Stomach (tissue), 9 donors: ENCODE results near the gene BCL3. TPM values are rescaled to one million over a fixed set of nuclear protein-coding genes. Genes with fewer than 3 reads are reported as not detected.

ENCODE experiments used
- DNase-seq, 2 donors: peaks; one replicate each; pipeline versions ENCODE4 v3.0.0 to v3.0.0-alpha.2; 2013 to 2019
- H3K27ac ChIP-seq, 5 donors: fragments of 200-600 bp in 4 of 5; sonication (generic) in 4 of 5; one replicate each; pipeline ENCODE4 v1.5.1; 2013 to 2019; ENCODE audit warnings: mild to moderate bottlenecking in 1 of 5, moderate library complexity in 1 of 5
- H3K27me3 ChIP-seq, 3 donors: fragments of 200-600 bp; sonication (generic); one replicate each; pipeline ENCODE4 v1.5.1; 2017 to 2019; ENCODE audit warnings: mixed run types in 1 of 3
- H3K36me3 ChIP-seq, 4 donors: fragments of 200-600 bp; sonication (generic); 1 replicate in 3 of 4; 2 replicates in 1 of 4; pipeline ENCODE4 v1.5.1; 2016 to 2019
- H3K4me1 ChIP-seq, 4 donors: fragments of 200-600 bp; sonication (generic); one replicate each; pipeline ENCODE4 v1.5.1; 2016 to 2019
- H3K4me3 ChIP-seq, 4 donors: fragments of 200-600 bp; sonication (generic) in 3 of 4; one replicate each; pipeline ENCODE4 v1.5.1; 2016 to 2019; ENCODE audit warnings: mild to moderate bottlenecking in 1 of 4
- H3K9me3 ChIP-seq, 4 donors: fragments of 200-600 bp; sonication (generic); one replicate each; pipeline ENCODE4 v1.5.1; 2016 to 2019
- EP300 ChIP-seq: sonication (generic); formaldehyde crosslinking; IDR thresholded peaks from one replicate; pipeline ENCODE4 v1.6.1; 2017; ENCODE audit warnings: antibody characterized with exemption
- POLR2A ChIP-seq, 4 donors: fragments of 450-650 bp; IDR thresholded peaks; one replicate each; pipeline ENCODE4 v1.6.1; 2016; ENCODE audit warnings: antibody characterized with exemption in 4 of 4, control low read depth in 2 of 4, mild to moderate bottlenecking in 1 of 4, moderate library complexity in 1 of 4
- POLR2AphosphoS5 ChIP-seq, 3 donors: sonication (generic); formaldehyde crosslinking; IDR thresholded peaks; one replicate each; pipeline ENCODE4 v1.6.1; 2016; ENCODE audit warnings: antibody characterized with exemption in 3 of 3
- WGBS, 5 donors: extraction: QIAGEN DNeasy Blood & Tissue Kit in 3 of 5; methylation state at CpG; one replicate each; pipeline versions ENCODE4 v1.1.5 to v1.1.7; 2013 to 2018; 5-methylcytosine and 5-hydroxymethylcytosine counted together
- intact Hi-C: fragments of 100-400 bp; cut with DNase I; formaldehyde crosslinking; loops from one replicate; pipeline ENCODE4 v1.15.1; 2023; ENCODE audit warnings: low total_unique reads
- polyA plus RNA-seq, 3 donors: library from polyadenylated mRNA; stranded (reverse); fragments of 200-250 nt; gene quantifications; one replicate each; pipeline ENCODE4 v1.2.3, GENCODE V29; 2013
- total RNA-seq, 5 donors: library from RNA; depleted of rRNA; stranded (reverse); fragments of >200 nt; gene quantifications; one replicate each; pipeline versions ENCODE4 v1.1.0 to v1.2.3, GENCODE V29; 2014 to 2016
- TF ChIP-seq, protein P1 (sequence below), 7 experiments: fragments of 450-650 bp in 4 of 7; fragments of 200-600 bp in 3 of 7; sonication (generic) in 3 of 7; IDR thresholded peaks; one replicate each; pipeline ENCODE4 v1.5.1; 2016 to 2019; ENCODE audit warnings: antibody characterized with exemption in 7 of 7, control low read depth in 2 of 7, mild to moderate bottlenecking in 1 of 7
- donor health status: healthy with polysubstance abuse.
- donor health status: Bipolar disorder and iron deficiency.
- donor health status: healthy.

BCL3 gene
- total and polyA plus RNA-seq, 8 donors, result 4.4 to 322 (median 79.8) TPM

DNA sequence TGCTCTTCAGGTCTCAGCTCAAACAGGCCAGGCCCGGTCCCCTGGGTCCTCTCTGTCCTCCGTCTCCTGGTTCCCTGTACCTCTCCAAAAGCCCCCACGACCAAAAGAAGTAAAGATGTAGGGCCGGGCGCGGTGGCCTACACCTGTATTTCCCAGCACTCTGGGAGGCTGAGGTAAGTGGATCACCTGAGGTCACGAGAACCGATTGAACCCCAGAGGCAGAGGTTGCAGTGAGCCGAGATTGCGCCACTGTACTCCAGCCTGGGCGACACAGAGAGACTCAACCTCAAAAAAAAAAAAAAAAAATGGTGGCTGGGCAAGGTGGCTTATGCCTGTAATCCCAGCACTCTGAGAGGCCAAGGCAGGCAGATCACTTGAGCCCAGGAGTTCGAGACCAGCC, 22.0 kb upstream of the BCL3 start:
- no peak for DNase-seq
- TF ChIP-seq POLR2A (IDR thresholded peaks at IDR 0.05), result no peak
- no peak for TF ChIP-seq POLR2AphosphoS5 (IDR thresholded peaks at IDR 0.05)
- TF ChIP-seq, protein P1, sequence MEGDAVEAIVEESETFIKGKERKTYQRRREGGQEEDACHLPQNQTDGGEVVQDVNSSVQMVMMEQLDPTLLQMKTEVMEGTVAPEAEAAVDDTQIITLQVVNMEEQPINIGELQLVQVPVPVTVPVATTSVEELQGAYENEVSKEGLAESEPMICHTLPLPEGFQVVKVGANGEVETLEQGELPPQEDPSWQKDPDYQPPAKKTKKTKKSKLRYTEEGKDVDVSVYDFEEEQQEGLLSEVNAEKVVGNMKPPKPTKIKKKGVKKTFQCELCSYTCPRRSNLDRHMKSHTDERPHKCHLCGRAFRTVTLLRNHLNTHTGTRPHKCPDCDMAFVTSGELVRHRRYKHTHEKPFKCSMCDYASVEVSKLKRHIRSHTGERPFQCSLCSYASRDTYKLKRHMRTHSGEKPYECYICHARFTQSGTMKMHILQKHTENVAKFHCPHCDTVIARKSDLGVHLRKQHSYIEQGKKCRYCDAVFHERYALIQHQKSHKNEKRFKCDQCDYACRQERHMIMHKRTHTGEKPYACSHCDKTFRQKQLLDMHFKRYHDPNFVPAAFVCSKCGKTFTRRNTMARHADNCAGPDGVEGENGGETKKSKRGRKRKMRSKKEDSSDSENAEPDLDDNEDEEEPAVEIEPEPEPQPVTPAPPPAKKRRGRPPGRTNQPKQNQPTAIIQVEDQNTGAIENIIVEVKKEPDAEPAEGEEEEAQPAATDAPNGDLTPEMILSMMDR (IDR thresholded peaks at IDR 0.05), result no peak
- no peak for TF ChIP-seq EP300
- 79 to 91% (median 84%) methylated on average over 12 of the region's 12 CpGs for WGBS, 5 donors
- no peaks in the 10 kb centered on the region for H3K27me3 ChIP-seq
- H3K4me3 ChIP-seq, result no peak overlapping the region
- H3K4me1 ChIP-seq, result peaks cover 25 to 48% (median 31%) of the 10 kb centered on the region in 4 donors
- H3K36me3 ChIP-seq, result no peaks in the 10 kb centered on the region
- intact Hi-C loops, result no loop called here
- H3K9me3 ChIP-seq, result no peaks in the 10 kb centered on the region
- H3K27ac ChIP-seq, result peak overlapping the region in 4 of 5 donors; percentile 16 to 84 (median 54)

DNA sequence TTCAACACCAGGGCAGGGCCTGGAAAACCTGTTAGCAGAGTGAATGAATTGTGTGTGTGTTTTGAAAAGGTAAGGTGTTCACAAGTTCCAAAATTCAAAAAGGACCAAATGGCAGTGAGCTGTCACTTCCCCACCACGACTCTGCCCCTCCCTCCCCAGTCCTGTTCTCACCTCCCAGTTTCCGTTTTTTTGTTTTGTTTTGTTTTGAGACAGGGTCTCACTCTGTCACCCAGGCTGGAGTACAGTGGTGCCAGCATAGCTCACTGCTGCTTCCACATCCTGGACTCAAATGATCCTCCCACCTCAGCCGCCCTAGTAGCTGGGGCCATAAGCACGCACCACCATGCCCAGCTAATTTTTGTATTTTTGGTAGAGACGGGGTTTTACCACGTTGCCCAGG, 20.3 kb upstream of the BCL3 start:
- Histone ChIP-seq H3K4me1 (peaks cover 25 to 44% (median 32%) of the 10 kb centered on the region in 4 donors), H3K4me3 (no peak overlapping the region), H3K27me3 (no peaks in the 10 kb centered on the region), H3K36me3 (no peaks in the 10 kb centered on the region), H3K27ac (no peak overlapping the region), H3K9me3 (no peaks in the 10 kb centered on the region)
- TF ChIP-seq, protein P1 (IDR thresholded peaks at IDR 0.05), result no peak
- TF ChIP-seq POLR2AphosphoS5 (IDR thresholded peaks at IDR 0.05), result no peak
- TF ChIP-seq POLR2A (IDR thresholded peaks at IDR 0.05), result no peak
- no peak for TF ChIP-seq EP300
- intact Hi-C loops, result no loop called here
- 60 to 74% (median 73%) methylated on average over 6 of the region's 6 CpGs for WGBS, 5 donors
- no peak for DNase-seq

DNA sequence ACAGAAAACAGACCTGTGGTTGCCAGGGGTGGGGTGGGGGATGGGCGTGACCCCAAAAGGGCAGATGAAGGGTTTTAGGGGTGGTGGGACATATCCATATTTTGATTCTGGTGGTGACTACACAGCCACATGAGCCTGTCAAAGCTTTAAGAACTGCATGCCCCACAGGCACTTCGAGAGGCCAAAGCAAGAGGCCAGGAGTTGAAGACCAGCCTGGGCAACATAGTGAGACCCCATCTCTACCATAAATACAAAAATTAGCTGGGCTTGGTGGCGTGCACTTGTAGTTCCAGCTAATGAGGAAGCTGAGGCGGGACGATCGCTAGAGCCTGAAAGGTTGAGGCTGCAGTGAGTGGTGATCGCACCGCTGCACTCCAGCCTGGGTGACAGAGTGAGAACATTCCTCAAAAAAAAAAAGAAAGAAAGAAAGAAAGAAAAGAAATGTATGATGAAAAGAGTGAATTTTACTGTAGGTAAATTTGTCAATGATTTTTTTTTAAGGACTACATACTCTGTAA, 18.9 kb upstream of the BCL3 start:
- no peak overlapping the region for H3K4me3 ChIP-seq
- 83 to 97% (median 92%) methylated on average over 8 of the region's 8 CpGs for WGBS, 5 donors
- intact Hi-C loops, result no loop called here

DNA sequence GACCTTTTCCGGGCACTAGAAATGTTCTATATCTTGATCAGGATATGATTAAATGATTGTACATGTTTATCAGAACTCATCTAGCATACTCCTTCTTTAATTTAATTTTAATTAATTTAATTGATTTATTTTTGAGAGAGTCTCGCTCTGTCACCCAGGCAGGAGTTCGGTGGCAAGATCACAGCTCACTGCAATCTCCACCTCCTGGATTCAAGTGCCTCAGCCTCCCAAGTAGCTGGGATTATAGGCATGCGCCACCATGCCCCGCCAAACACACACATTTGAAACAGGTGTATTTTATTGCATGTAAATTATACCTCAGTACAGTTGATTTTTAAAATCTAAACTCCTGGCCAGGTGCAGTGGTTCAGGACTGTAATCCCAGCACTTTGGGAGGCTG, 17.4 kb upstream of the BCL3 start:
- Histone ChIP-seq H3K36me3 (no peaks in the 10 kb centered on the region), H3K27me3 (no peaks in the 10 kb centered on the region), H3K9me3 (no peaks in the 10 kb centered on the region), H3K4me3 (no peak overlapping the region), H3K4me1 (peaks cover 0 to 30% (median 8%) of the 10 kb centered on the region in 4 donors), H3K27ac (no peak overlapping the region)
- TF ChIP-seq, protein P1 (IDR thresholded peaks at IDR 0.05), result no peak
- TF ChIP-seq EP300 (no peak), POLR2AphosphoS5 (IDR thresholded peaks at IDR 0.05) (no peak)
- intact Hi-C loops, result no loop called here
- no peak for DNase-seq
- WGBS, 5 donors, result 82 to 98% (median 93%) methylated on average over 5 of the region's 5 CpGs

More for the DNA sequence above, 18.9 kb upstream of the BCL3 start:
- no peaks in the 10 kb centered on the region for H3K27me3 ChIP-seq
- H3K9me3 ChIP-seq, result no peaks in the 10 kb centered on the region
- no peaks in the 10 kb centered on the region for H3K36me3 ChIP-seq
- no peak for DNase-seq
- no peak overlapping the region for H3K27ac ChIP-seq
- peaks cover 13 to 34% (median 20%) of the 10 kb centered on the region in 4 donors for H3K4me1 ChIP-seq
- TF ChIP-seq, protein P1 (IDR thresholded peaks at IDR 0.05), result no peak
- TF ChIP-seq POLR2A (IDR thresholded peaks at IDR 0.05), result no peak
- TF ChIP-seq EP300, result no peak
- TF ChIP-seq POLR2AphosphoS5 (IDR thresholded peaks at IDR 0.05), result no peak
